Spleen (tissue), 11 donors: Measurements from ENCODE around the gene HINFP. TPM values are rescaled to one million over a fixed set of nuclear protein-coding genes. Genes with fewer than 3 reads are reported as not detected.
A peak's percentile ranks its signal among the peaks of the same experiment; 100 is the strongest.

Source experiments
- DNase-seq: peaks from one replicate; pipeline ENCODE4 v3.0.0-alpha.2; 2020
- H3K27ac ChIP-seq, 8 donors: fragments of 200-600 bp; sonication (generic) in 7 of 8; 1 replicate in 4 of 8; 2 replicates in 4 of 8; pipeline versions ENCODE4 v1.5.0 to v1.8.0; 2016 to 2021; ENCODE audit warnings: inconsistent platforms in 4 of 8, mild to moderate bottlenecking in 4 of 8, moderate library complexity in 1 of 8
- H3K27me3 ChIP-seq, 7 donors: fragments of 200-600 bp; sonication (generic) in 6 of 7; replicated peaks in 1 of 7; 1 replicate in 4 of 7; 2 replicates in 3 of 7; pipeline versions ENCODE4 v1.5.0 to v1.8.0; 2016 to 2021; ENCODE audit warnings: inconsistent platforms in 3 of 7, mild to moderate bottlenecking in 1 of 7
- H3K36me3 ChIP-seq, 6 donors: fragments of 200-600 bp; sonication (generic) in 5 of 6; 1 replicate in 4 of 6; 2 replicates in 2 of 6; pipeline versions ENCODE4 v1.5.0 to v1.8.0; 2016 to 2021; ENCODE audit warnings: inconsistent platforms in 2 of 6
- H3K4me1 ChIP-seq, 6 donors: fragments of 200-600 bp; sonication (generic) in 5 of 6; 1 replicate in 3 of 6; 2 replicates in 3 of 6; pipeline versions ENCODE4 v1.5.0 to v1.8.0; 2016 to 2021; ENCODE audit warnings: inconsistent platforms in 3 of 6
- H3K4me3 ChIP-seq, 8 donors: fragments of 200-600 bp; sonication (generic) in 7 of 8; 1 replicate in 4 of 8; 2 replicates in 4 of 8; pipeline versions ENCODE4 v1.5.0 to v1.8.0; 2016 to 2021; ENCODE audit warnings: inconsistent platforms in 4 of 8, mild to moderate bottlenecking in 4 of 8, moderate library complexity in 2 of 8
- H3K9me3 ChIP-seq, 8 donors: fragments of 200-600 bp; sonication (generic) in 7 of 8; 1 replicate in 4 of 8; 2 replicates in 4 of 8; pipeline versions ENCODE4 v1.5.0 to v1.8.0; 2016 to 2021; ENCODE audit warnings: inconsistent platforms in 4 of 8
- CTCF ChIP-seq, 11 experiments: fragments of 200-600 bp in 7 of 11; fragments of 450-650 bp in 4 of 11; sonication (generic) in 4 of 11; IDR thresholded peaks in 8 of 11; conservative IDR thresholded peaks in 3 of 11; 1 replicate in 7 of 11; 2 replicates in 4 of 11; pipeline versions ENCODE4 v1.4.0 to v1.8.0; 2016 to 2021; ENCODE audit warnings: antibody characterized with exemption in 11 of 11, inconsistent platforms in 4 of 11, mild to moderate bottlenecking in 1 of 11
- POLR2A ChIP-seq, 3 donors: fragments of 450-650 bp; IDR thresholded peaks; one replicate each; pipeline ENCODE4 v1.5.1; 2017; ENCODE audit warnings: antibody characterized with exemption in 3 of 3, mild to moderate bottlenecking in 1 of 3
- POLR2AphosphoS5 ChIP-seq, 3 donors: sonication (generic); formaldehyde crosslinking; IDR thresholded peaks; one replicate each; pipeline ENCODE4 v1.5.1; 2017; ENCODE audit warnings: antibody characterized with exemption in 3 of 3
- WGBS, 5 donors: extraction: QIAGEN DNeasy Blood & Tissue Kit in 3 of 5; methylation state at CpG; one replicate each; pipeline versions ENCODE4 v1.1.5 to v1.1.7; 2013 to 2018; 5-methylcytosine and 5-hydroxymethylcytosine counted together
- intact Hi-C: fragments of 100-400 bp; cut with DNase I; formaldehyde crosslinking; loops from one replicate; pipeline ENCODE4 v1.15.0; 2023; ENCODE audit warnings: low total_unique reads
- polyA plus RNA-seq, 3 donors: library from polyadenylated mRNA; stranded (reverse); fragments of 200-250 nt; gene quantifications; one replicate each; pipeline ENCODE4 v1.2.1, GENCODE V29; 2013
- total RNA-seq, 7 donors: library from RNA; depleted of rRNA in 3 of 7; stranded (reverse); fragments of >200 nt in 3 of 7; fragmentation: NEBNext Ultra II Directional in 4 of 7; extraction: Animal tissue kit (Norgen Biotek cat#: 25700) in 4 of 7; gene quantifications; one replicate each; pipeline versions ENCODE4 v1.1.0 to v1.2.1, GENCODE V29; 2016 to 2021
- donor health status: healthy with polysubstance abuse.
- donor health status: DM: no; HTN: no; CAD: no; lungs with moderate emphysema.
- donor health status: DM: no; HTN: no; CAD: no.
- donor health status: Bipolar disorder and iron deficiency.
- donor health status: healthy.
- donor health status: DM: no; HTN: no; CAD: no.
- donor health status: DM: yes; HTN: yes; CAD: no.

Gene HINFP
- total and polyA plus RNA-seq, 10 donors = 12.8 to 40.7 (median 33.0) TPM

DNA sequence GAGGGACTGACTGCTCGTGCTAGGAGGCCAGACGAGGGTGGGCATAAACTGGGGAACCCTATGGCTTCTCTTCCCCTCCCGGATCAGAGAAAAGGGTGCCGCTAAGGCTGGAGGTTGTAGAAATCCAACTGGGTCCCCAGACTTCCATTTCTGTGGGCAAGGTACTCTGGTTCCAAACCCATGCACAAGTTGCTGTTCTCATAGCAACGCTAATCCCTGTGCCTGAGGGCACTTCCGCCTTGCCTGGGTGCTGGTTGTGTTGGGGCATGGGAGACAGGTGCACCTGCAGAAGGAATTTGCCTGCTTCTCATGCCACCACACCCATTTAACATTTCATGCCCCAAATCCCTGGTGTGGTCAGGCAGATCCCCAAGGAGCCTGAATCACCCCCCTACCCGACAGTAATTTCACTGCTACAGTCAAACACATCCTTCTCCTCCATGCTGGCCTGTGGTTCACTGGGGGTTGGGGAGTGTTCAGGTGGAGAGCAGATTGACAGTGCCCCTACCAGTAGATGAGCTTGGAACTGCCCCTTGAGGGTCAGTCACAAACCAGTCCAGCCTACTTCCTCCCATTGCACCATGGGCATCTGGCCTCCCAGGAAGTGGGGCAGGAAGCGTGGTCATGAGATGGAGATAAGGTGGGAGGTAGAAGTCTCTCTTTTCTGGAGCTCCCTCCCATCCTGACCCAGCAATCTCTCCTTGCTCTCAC is 13.1 kb upstream of the HINFP start:
- DNase-seq = peak; percentile 85
- H3K27ac ChIP-seq = peak overlapping the region in 7 of 8 donors; percentile 79 to 94 (median 86)
- H3K4me3 ChIP-seq = peak overlapping the region; percentile 82 to 99 (median 96)
- TF ChIP-seq POLR2AphosphoS5 (IDR thresholded peaks at IDR 0.05) (no peak), CTCF (IDR thresholded peaks at IDR 0.05 in 8 of 11, conservative IDR thresholded peaks at IDR 0.05 in 3 of 11) (no peak), POLR2A (IDR thresholded peaks at IDR 0.05) (no peak)
- H3K4me1 ChIP-seq = peaks cover 20 to 64% (median 45%) of the 10 kb centered on the region in 6 donors
- WGBS, 5 donors = 10 to 18% (median 16%) methylated on average over 7 to 8 of the region's 8 CpGs
- no peaks in the 10 kb centered on the region for H3K27me3 ChIP-seq
- intact Hi-C loops = no loop called here
- H3K36me3 ChIP-seq = peaks cover 0 to 40% (median 25%) of the 10 kb centered on the region in 6 donors
- no peaks in the 10 kb centered on the region for H3K9me3 ChIP-seq

DNA sequence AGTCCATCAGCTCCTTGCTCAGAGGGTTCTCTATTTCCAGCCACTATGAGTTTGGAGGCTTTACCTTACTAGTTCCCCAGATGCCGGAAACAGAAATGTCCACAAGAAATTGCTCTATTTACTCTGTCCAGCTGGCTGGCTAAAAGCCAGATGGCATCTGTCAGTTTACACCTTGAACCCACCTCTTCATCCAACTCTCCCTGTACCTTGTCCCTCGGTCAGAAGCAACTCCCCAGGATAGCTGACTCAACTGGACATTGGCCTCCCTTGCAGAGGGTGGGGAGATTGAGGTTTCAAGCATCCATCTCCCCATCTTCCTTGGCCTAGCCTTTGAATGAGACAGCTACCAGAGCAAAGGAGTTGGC is 12.5 kb upstream of the HINFP start:
- TF ChIP-seq POLR2AphosphoS5 (IDR thresholded peaks at IDR 0.05) (no peak), POLR2A (IDR thresholded peaks at IDR 0.05) (no peak), CTCF (IDR thresholded peaks at IDR 0.05 in 8 of 11, conservative IDR thresholded peaks at IDR 0.05 in 3 of 11) (no peak)
- no peaks in the 10 kb centered on the region for H3K9me3 ChIP-seq
- intact Hi-C loops = no loop called here
- no peaks in the 10 kb centered on the region for H3K27me3 ChIP-seq
- H3K4me3 ChIP-seq = peak overlapping the region in 7 of 8 donors; percentile 82 to 99 (median 95)
- H3K36me3 ChIP-seq = peaks cover 0 to 45% (median 31%) of the 10 kb centered on the region in 6 donors
- H3K4me1 ChIP-seq = peaks cover 19 to 60% (median 41%) of the 10 kb centered on the region in 6 donors
- peak overlapping the region in 5 of 8 donors; percentile 85 to 94 (median 90) for H3K27ac ChIP-seq
- peak; percentile 21 for DNase-seq
- 67 to 89% (median 82%) methylated on average over 2 of the region's 2 CpGs for WGBS, 5 donors

DNA sequence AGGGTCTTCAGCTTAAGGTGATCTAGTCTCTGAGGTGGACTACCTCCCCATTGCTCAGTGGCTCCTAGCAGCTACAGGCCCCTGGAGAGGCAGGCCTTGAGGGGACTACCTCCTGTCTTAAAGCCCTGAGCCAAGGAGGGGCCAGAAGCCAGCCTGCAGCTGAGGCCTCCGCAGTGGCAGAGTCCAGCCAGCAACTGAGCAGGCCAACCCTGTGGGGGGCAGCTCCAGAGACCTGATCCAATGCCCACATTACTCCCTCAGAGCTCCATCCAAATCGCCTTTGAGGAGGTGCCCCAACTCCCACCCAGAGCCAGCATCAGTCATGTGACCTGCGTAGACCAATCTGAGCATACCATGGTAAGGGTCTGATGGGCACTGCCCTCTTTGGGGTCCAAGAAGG is 11.5 kb upstream of the HINFP start:
- peak; percentile 63 for DNase-seq
- 89 to 100% (median 95%) methylated on average over 2 to 3 of the region's 3 CpGs for WGBS, 5 donors
- TF ChIP-seq POLR2AphosphoS5 (IDR thresholded peaks at IDR 0.05) = no peak
- no peak for TF ChIP-seq POLR2A (IDR thresholded peaks at IDR 0.05)
- TF ChIP-seq CTCF (IDR thresholded peaks at IDR 0.05 in 8 of 11, conservative IDR thresholded peaks at IDR 0.05 in 3 of 11) = no peak
- Histone ChIP-seq H3K4me1 (peaks cover 19 to 66% (median 43%) of the 10 kb centered on the region in 6 donors), H3K27ac (peak overlapping the region in 1 of 8 donors; percentile 94), H3K27me3 (no peaks in the 10 kb centered on the region), H3K9me3 (no peaks in the 10 kb centered on the region), H3K36me3 (peaks cover 0 to 55% (median 40%) of the 10 kb centered on the region in 6 donors), H3K4me3 (no peak overlapping the region)
- intact Hi-C loops = no loop called here

DNA sequence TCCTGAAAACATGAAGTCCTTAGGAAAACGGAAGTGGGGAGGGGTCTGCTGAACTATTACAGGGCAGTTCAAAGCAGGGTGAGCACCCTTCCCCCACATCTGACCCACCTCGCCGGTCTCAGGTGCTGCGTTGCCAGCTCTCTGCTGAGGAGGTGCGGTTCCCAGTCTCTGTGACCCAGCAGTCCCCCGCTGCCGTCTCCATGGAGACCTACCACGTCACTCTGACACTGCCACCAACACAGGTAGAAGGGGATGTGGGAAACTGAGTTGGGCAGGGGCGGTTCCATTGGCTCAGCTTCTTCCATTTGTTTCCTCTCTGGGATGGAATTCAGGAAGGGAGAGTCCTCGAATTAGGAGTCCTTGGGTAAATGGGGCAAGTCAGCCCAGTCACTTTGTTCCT is 10.9 kb upstream of the HINFP start:
- TF ChIP-seq POLR2A (IDR thresholded peaks at IDR 0.05) (no peak), CTCF (IDR thresholded peaks at IDR 0.05 in 8 of 11, conservative IDR thresholded peaks at IDR 0.05 in 3 of 11) (no peak), POLR2AphosphoS5 (IDR thresholded peaks at IDR 0.05) (no peak)
- no peak for DNase-seq
- Histone ChIP-seq H3K27me3 (no peaks in the 10 kb centered on the region), H3K4me1 (peaks cover 19 to 72% (median 47%) of the 10 kb centered on the region in 6 donors), H3K9me3 (no peaks in the 10 kb centered on the region), H3K4me3 (no peak overlapping the region), H3K36me3 (peaks cover 0 to 61% (median 41%) of the 10 kb centered on the region in 6 donors), H3K27ac (no peak overlapping the region)
- intact Hi-C loops = no loop called here
- WGBS, 5 donors = 78 to 94% (median 86%) methylated on average over 9 to 10 of the region's 10 CpGs
